Activated T-helper 17 cell treated with anti-CD3 and anti-CD28 coated beads, Interleukin-2, amount 50 U/mL, for 72 hours (primary cell): ENCODE data around the gene ZCCHC13. TPM values are rescaled to one million over a fixed set of nuclear protein-coding genes. Genes with fewer than 3 reads are reported as not detected.
"Not testable (repeated sequence)": the region's sequence is repeated elsewhere in the genome, so short reads cannot be mapped to it uniquely, and the experiment has no call there.

Experiments used
- ATAC-seq: fragments of 150-1000 bp; cut with Tn5 transposase; replicated peaks from 2 replicates; pipeline ENCODE4 v1.10.0; 2021; ENCODE audit warnings: mild to moderate bottlenecking, moderate library complexity
- H3K27ac Mint-ChIP-seq: one replicate; pipeline ENCODE4 v1.8.0; 2022; ENCODE audit warnings: mixed read lengths
- H3K27me3 Mint-ChIP-seq: one replicate; pipeline ENCODE4 v1.8.0; 2022; ENCODE audit warnings: mixed read lengths
- H3K36me3 Mint-ChIP-seq: one replicate; pipeline ENCODE4 v1.8.0; 2022; ENCODE audit warnings: low read depth, mild to moderate bottlenecking, mixed read lengths
- H3K4me1 Mint-ChIP-seq: one replicate; pipeline ENCODE4 v1.8.0; 2022; ENCODE audit warnings: mixed read lengths
- H3K4me3 Mint-ChIP-seq: one replicate; pipeline ENCODE4 v1.8.0; 2022; ENCODE audit warnings: mild to moderate bottlenecking, mixed read lengths
- H3K9me3 Mint-ChIP-seq: one replicate; pipeline ENCODE4 v1.8.0; 2022; ENCODE audit warnings: mixed read lengths
- total RNA-seq, 2 donors: library from RNA; stranded (reverse); gene quantifications; one replicate each; pipeline ENCODE4 v1.2.3, GENCODE V29; 2022

The ZCCHC13 gene
- not detected for total RNA-seq

DNA sequence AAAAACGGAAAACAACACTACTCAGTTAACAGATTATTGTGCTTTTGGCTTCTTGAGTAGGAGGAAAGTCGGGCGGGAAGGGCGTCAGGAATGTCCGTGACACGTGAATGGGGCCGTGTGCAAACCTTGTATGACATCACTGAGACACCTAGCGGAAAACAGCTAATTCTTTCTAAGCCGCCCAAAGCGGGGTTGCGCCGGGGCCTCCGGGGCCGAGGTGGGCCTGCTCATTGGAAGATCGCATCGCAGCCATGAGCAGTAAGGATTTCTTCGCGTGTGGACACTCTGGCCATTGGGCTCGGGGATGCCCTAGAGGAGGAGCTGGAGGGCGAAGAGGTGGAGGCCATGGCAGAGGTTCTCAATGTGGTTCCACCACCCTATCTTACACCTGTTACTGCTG, at the start of gene ZCCHC13:
TSS of gene ZCCHC13 (plus strand) at position 165 of the 400 bp plus-strand sequence. CDS start at position 252, 87 bp downstream.
- H3K27me3 Mint-ChIP-seq, result no peaks in the 10 kb centered on the region
- no peak for ATAC-seq
- H3K4me1 Mint-ChIP-seq, result no peaks in the 10 kb centered on the region
- H3K36me3 Mint-ChIP-seq, result no peaks in the 10 kb centered on the region
- no peak within 1 kb of the TSS for H3K27ac Mint-ChIP-seq
- H3K9me3 Mint-ChIP-seq, result no peaks in the 10 kb centered on the region
- no peak within 1 kb of the TSS for H3K4me3 Mint-ChIP-seq

DNA sequence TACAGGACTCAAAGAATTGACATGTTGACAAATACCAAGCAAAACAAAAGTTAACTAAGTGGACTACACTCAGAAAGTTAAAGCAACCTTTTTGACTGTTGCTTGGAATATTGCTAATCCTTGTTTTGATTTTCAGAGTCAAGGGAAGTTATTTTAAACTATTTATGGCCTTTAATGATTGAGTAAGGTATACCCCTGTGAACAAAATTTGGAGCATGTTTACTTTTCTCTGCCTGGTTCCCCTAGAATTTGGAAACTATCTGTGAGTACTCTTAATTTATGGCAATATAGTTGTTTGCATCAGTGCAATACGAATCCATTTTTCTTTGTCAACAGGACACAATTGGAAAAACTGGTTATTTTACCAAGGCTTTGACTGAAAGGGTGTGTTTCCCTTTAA, 45.9 kb upstream of the ZCCHC13 start:
- not testable (repeated sequence) for H3K27ac Mint-ChIP-seq, H3K4me1 Mint-ChIP-seq, H3K27me3 Mint-ChIP-seq, ATAC-seq, H3K9me3 Mint-ChIP-seq, H3K4me3 Mint-ChIP-seq
- peaks cover 93% of the 10 kb centered on the region for H3K36me3 Mint-ChIP-seq

DNA sequence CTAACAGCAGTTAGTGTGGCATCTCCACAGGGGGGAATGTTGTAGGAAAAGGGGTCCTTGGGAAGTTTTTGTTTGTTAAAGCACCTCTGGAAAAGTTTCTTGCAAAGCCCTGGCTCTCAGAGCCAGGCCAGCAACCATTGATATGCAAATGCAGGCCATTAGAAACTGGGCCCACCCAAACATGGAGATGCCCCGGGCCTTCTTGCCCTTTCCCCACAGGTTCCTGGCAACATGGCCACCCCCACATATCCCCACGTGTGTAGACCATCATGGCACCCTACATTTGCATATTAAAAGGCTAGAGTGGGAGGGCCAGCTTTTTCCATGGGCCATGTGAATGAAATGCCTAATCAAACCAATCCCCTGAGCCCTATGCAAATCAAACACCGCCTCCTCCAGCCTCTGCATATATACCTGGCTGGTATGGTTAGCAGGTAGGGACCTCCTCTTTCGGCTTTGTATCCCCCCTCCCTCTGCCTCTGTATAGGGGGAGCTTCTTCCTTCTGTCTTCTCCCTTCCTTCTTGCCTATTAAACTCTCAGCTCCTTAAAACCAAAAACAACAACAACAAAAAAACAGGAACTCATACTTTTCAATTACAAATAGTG, 44.0 kb upstream of the ZCCHC13 start:
- H3K36me3 Mint-ChIP-seq, result peaks cover 85% of the 10 kb centered on the region
- no peaks in the 10 kb centered on the region for H3K9me3 Mint-ChIP-seq
- no peaks in the 10 kb centered on the region for H3K27me3 Mint-ChIP-seq
- H3K4me3 Mint-ChIP-seq, result no peak overlapping the region
- H3K4me1 Mint-ChIP-seq, result no peaks in the 10 kb centered on the region
- no peak for ATAC-seq
- H3K27ac Mint-ChIP-seq, result no peak overlapping the region

DNA sequence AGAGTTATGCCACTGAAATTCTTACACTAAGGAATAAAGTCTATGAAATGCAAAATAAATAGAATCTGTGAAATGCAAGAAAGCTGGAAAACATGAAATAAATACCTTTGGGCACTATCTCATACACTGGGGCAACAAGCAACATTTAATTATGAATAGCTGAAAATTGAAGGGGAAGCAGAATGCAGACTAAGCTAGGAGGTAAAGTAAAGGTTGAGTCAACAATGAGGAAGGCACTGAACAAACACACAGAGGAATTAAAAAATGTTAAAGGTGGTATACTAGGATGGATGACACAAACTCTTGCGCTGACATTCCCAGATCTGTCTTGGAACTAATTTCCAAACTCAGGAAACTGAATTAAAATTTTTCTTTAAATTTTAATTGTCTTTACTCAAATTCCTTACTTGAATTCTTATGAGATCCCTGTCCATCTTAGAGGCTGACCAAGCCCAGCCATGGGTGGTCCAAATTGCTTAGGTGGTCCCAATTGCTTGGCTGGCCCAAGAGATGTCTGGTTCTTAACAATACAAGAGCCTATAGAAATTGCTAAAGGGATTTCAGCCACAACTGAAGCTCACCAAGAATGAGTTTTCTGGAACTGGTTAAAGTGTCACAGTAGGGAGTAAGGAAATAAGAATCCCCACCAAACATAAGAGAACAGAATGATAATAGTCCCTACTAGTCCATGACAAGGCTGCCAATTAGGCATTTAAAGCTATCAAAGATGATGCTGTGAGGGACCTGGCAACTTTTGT, 41.3 kb upstream of the ZCCHC13 start:
- ATAC-seq, result no peak
- no peak overlapping the region for H3K27ac Mint-ChIP-seq
- no peaks in the 10 kb centered on the region for H3K27me3 Mint-ChIP-seq
- peaks cover 60% of the 10 kb centered on the region for H3K36me3 Mint-ChIP-seq
- H3K4me3 Mint-ChIP-seq, result no peak overlapping the region
- no peaks in the 10 kb centered on the region for H3K4me1 Mint-ChIP-seq
- H3K9me3 Mint-ChIP-seq, result no peaks in the 10 kb centered on the region

DNA sequence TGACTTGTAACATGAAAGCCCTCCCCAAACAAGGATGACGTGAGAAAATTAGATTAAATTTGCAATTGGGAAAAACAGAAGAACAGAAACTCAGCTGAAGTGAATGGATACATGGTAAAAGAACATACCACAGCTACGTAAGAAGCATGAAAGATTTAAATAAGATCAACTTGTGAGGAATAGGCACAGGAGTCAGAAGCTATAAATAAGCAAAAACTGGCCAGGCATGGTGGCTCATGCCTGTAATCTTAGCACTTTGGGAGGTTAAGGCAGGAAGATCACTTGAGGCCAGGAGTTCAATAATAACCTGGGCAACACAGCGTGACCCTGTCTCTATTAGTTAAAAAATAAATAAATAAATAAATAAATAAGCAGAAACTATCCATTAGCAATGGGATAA, 33.6 kb upstream of the ZCCHC13 start:
- Mint-ChIP-seq H3K36me3 (peaks cover 70% of the 10 kb centered on the region), H3K4me1 (peaks cover 7% of the 10 kb centered on the region), H3K27me3 (no peaks in the 10 kb centered on the region), H3K9me3 (no peaks in the 10 kb centered on the region), H3K27ac (no peak overlapping the region), H3K4me3 (no peak overlapping the region)
- ATAC-seq, result no peak

DNA sequence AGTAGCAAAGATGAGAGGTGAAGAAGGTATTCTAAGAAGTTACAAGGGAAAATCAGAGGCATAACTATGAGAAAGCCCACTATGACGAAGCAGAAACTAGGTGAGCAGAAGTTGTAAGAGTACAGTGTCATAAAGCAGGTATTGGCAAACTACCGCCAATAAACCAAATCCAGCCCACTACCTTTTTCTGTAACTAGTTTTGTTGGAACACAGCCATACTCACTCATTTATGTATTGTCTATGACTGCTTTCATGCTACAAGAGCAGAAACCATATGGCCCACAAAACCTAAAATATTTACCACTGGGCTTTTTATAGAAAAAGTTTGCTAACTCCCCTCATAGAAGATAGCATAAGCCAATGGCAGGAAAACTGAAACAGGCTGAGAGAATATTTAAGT, 31.8 kb upstream of the ZCCHC13 start:
- Mint-ChIP-seq H3K36me3 (peaks cover 86% of the 10 kb centered on the region), H3K4me3 (no peak overlapping the region), H3K9me3 (no peaks in the 10 kb centered on the region), H3K27me3 (no peaks in the 10 kb centered on the region), H3K4me1 (peaks cover 7% of the 10 kb centered on the region), H3K27ac (no peak overlapping the region)
- ATAC-seq, result peak; percentile 78

DNA sequence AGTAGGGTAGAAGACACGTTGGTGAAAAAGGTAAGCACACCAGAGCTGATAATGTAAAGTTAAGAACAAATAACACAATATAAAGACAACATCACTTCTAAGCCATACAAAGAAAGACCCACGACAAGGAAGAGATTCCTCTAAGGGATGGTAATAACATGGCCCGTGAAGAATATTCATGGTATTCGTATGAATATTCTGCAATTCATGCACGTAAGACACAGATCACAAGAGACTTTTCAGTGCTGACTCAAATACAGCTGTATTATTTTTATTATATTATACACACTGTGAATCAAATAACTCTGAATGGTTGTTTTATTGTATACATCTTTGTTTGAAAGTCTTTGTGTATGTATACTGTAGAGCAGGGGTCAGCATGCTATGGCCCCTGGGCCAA, 29.5 kb upstream of the ZCCHC13 start:
- no peak overlapping the region for H3K27ac Mint-ChIP-seq
- peaks cover 7% of the 10 kb centered on the region for H3K4me1 Mint-ChIP-seq
- peaks cover 93% of the 10 kb centered on the region for H3K36me3 Mint-ChIP-seq
- H3K9me3 Mint-ChIP-seq, result no peaks in the 10 kb centered on the region
- ATAC-seq, result no peak
- no peak overlapping the region for H3K4me3 Mint-ChIP-seq
- H3K27me3 Mint-ChIP-seq, result no peaks in the 10 kb centered on the region

DNA sequence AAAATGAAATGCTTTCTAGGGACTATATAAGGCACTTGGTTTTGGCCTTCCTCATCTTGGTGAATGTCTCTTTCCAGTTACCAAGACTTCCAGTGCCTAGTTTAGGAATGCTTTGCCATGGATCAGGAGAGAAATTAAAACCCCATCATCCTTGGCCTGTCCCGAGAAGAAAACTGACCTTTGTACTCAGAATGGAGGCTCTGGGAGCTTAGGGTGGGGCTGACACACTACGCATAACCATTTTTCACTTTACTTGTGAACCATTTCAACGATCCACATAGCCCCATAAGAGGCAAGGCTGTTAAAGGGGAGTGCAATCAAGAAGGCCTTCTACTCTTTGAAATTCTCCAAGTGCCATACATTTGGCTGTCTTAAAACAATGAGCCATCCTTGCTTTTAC, 26.7 kb upstream of the ZCCHC13 start:
- Mint-ChIP-seq H3K4me3 (no peak overlapping the region), H3K27me3 (no peaks in the 10 kb centered on the region), H3K4me1 (no peaks in the 10 kb centered on the region), H3K36me3 (peaks cover 97% of the 10 kb centered on the region), H3K27ac (no peak overlapping the region), H3K9me3 (no peaks in the 10 kb centered on the region)
- no peak for ATAC-seq

DNA sequence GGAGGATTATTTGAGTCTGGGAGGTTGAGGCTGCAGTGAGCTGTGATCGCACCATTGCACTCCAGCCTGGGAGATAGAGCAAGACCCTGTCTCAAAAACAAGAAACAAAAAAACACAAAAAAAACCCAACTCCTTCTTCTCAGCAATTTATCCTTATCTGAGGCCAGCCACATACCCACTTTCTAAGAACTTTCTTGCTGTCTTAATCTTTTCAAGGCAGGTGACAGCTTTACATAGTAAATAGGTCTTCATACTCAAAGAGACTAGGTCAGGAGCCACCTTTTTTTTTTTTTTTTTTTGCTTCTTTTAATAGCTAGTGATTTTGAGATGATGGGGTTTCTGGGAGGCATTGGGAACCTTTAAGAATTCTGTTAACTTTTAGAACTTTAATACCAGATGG, 26.1 kb upstream of the ZCCHC13 start:
- Mint-ChIP-seq H3K36me3 (peaks cover 97% of the 10 kb centered on the region), H3K4me1 (no peaks in the 10 kb centered on the region), H3K27me3 (no peaks in the 10 kb centered on the region), H3K27ac (no peak overlapping the region), H3K9me3 (no peaks in the 10 kb centered on the region), H3K4me3 (no peak overlapping the region)
- no peak for ATAC-seq

DNA sequence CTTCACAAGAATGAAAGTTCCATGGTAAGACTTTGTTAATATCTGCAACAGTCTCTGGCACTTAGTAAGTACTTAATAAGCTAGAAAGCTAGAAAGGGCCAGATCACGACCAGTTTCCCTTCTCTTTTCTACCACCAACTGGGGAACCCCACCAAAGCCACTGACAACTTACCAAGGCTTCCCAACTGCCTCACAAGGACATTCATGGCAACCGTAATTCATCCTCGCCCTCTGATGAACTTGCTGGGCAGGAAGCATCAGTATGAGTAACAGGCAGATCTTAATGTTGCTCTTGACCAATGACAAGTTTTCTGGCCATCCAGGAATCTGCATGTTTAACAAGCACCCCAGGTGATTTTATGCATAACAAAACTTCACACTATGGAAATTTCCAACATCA, 23.2 kb upstream of the ZCCHC13 start:
- Mint-ChIP-seq H3K9me3 (no peaks in the 10 kb centered on the region), H3K27me3 (no peaks in the 10 kb centered on the region), H3K4me3 (no peak overlapping the region), H3K4me1 (no peaks in the 10 kb centered on the region), H3K27ac (no peak overlapping the region), H3K36me3 (peaks cover 81% of the 10 kb centered on the region)
- peak; percentile 28 for ATAC-seq

DNA sequence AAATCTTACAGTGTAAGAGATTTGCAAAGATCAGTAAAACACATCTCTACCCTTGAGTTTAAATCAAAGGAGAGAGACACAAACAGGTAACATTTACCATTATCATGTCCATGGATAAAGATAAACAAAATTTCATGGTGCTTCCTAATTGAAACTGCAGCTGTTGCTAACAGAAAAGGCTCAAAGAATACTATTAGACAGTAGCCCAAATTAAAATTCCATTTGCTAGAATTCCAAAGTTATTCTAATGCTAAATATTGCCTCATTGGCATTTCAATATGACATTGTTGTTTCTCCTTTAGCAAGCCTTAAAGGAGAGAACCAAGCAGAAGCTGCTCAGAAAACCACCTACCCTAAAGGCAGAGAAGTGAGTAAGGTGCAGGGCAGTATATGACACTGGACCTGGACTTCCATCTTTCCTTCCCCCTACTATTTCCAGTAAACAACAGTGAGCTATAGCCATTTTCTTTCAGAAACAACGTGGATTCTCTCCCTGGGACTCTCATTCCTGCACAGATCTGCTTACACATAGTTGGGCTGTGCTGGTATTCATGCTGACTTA, 19.5 kb upstream of the ZCCHC13 start:
- no peaks in the 10 kb centered on the region for H3K27me3 Mint-ChIP-seq
- H3K9me3 Mint-ChIP-seq, result no peaks in the 10 kb centered on the region
- H3K4me3 Mint-ChIP-seq, result no peak overlapping the region
- H3K27ac Mint-ChIP-seq, result no peak overlapping the region
- peaks cover 82% of the 10 kb centered on the region for H3K36me3 Mint-ChIP-seq
- no peaks in the 10 kb centered on the region for H3K4me1 Mint-ChIP-seq
- no peak for ATAC-seq

DNA sequence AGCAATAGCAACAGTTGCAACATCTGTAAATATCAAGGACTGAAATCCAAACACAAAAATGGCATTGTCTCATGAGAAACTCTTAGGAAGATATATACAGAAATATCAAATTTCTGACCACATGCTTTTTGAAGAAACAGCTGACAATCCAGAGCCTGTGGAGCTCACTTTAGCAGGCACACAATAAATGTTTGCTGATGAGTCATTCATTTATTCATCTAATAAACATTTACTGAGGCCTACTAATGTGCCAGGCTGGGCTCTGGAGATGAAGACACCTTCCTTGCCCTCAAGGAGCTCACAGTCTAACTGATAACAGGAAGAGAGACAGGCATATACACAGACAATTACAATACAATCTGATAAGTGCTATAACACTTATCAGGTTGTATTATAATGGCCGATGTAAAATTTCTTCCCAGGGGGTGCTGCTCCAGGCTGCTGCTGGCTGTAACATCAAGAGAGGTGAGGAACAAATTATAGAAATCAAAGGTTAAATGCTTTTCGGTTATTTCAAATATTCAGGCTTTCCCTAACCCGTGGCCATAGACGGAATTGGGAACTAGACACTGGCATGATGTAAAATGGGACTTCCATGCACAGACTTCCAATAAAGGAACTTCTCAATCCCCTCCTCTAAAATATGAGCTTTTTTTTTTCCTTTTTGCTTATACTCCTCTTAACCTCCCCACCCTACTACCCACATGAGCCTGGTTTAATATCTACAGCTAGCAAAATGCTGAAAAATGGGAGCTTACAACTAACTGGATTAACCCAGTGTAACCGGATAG, 16.8 kb upstream of the ZCCHC13 start:
- Mint-ChIP-seq H3K4me1 (no peaks in the 10 kb centered on the region), H3K4me3 (no peak overlapping the region), H3K36me3 (peaks cover 81% of the 10 kb centered on the region), H3K27ac (no peak overlapping the region), H3K9me3 (no peaks in the 10 kb centered on the region), H3K27me3 (no peaks in the 10 kb centered on the region)
- no peak for ATAC-seq

DNA sequence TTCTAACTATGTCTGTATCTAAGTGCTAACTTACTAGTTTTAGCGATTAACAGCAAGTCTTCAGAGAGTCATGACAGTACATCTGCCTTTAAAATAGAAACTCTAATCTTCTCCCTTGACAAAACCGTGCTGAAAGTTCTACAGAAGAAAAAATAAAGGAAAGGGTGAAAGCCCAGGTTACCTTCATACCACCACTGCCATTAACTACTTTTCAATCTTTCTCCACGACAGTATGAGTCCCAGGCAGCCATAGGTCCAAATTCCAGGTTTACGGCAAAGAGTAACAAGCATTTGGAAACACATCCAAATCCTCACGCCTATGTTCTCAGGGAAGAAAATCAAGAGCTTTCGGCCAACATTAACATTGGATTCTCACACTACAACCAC, 12.4 kb upstream of the ZCCHC13 start:
- peak overlapping the region; percentile 98 for H3K27ac Mint-ChIP-seq
- H3K27me3 Mint-ChIP-seq, result no peaks in the 10 kb centered on the region
- peaks cover 61% of the 10 kb centered on the region for H3K36me3 Mint-ChIP-seq
- H3K9me3 Mint-ChIP-seq, result no peaks in the 10 kb centered on the region
- peak overlapping the region; percentile 96 for H3K4me3 Mint-ChIP-seq
- no peak for ATAC-seq
- peaks cover 4% of the 10 kb centered on the region for H3K4me1 Mint-ChIP-seq

DNA sequence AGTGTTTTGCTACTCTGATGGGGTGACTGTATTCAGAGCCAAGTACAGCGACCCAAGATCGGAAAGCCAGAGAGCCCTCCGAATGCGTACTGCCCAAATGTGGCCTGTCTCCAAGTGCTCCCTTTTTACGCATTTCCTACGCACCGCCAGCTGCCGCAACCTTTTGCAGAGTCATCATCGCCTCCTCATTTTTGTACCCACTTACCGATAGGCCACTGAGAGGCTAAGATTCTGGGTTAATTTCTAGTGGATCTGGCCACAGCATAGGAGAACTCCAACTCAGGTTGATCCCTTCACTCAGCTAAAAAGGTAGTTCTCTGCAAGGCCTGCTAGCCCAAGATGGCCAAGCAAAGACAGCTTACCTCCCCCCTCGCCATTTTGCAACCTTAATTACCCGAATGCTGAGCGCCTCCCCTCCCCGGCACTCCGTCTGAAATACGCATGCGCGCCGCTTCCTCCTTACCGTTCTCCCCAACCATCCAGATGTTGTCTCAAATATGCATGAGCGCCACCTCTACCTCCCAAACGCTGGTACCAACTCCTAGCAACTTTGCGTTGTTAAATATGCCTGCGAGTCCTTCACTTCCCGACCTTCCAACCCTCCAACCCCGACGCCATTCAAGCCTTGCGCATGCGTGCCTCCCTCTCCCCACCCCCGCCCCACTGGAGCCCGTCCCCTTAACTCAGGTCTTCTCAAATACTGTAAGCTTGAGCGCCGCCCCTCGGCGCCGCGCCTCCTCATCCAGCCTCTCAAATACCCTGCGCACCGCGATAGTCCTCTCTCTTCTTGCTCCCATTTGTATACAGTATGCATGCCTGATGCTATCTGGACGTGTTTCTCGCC, 11.8 kb upstream of the ZCCHC13 start:
- Mint-ChIP-seq H3K27me3 (no peaks in the 10 kb centered on the region), H3K4me3 (peak overlapping the region; percentile 96), H3K36me3 (peaks cover 55% of the 10 kb centered on the region), H3K27ac (peak overlapping the region; percentile 98), H3K4me1 (peaks cover 4% of the 10 kb centered on the region), H3K9me3 (no peaks in the 10 kb centered on the region)
- ATAC-seq, result peak; percentile 89
